ENCODE results near the gene CAMTA1. TPM values are rescaled to one million over a fixed set of nuclear protein-coding genes. Genes with fewer than 3 reads are reported as not detected.

CAMTA1 gene
- total RNA-seq, 1 donor from 2014 or later, result 81.6 TPM

GRCh38 chr1:7770669-7770996 lies 985.4 kb downstream of the CAMTA1 start:
- Mint-ChIP-seq H3K4me1 (ENCODE audit: unreplicated experiment) (peaks cover 25% of the 10 kb centered on the region), H3K4me3 (ENCODE audit: unreplicated experiment) (peak overlapping the region; percentile 80), H3K27ac (ENCODE audit: unreplicated experiment) (peak overlapping the region; percentile 72), H3K9me3 (ENCODE audit: unreplicated experiment) (no peaks in the 10 kb centered on the region), H3K36me3 (ENCODE audit: unreplicated experiment) (peaks cover 19% of the 10 kb centered on the region), H3K27me3 (ENCODE audit: unreplicated experiment) (no peaks in the 10 kb centered on the region)
- TF ChIP-seq CTCF (IDR thresholded peaks at IDR 0.05), result no peak
- DNase-seq (ENCODE audit: extremely low spot score, unreplicated experiment), result no peak

- Mint-ChIP-seq H3K4me3 (ENCODE audit: unreplicated experiment) (peak within 1 kb of the TSS; percentile 82), H3K9me3 (ENCODE audit: unreplicated experiment) (no peaks in the 10 kb centered on the region), H3K36me3 (ENCODE audit: unreplicated experiment) (peaks cover 22% of the 10 kb centered on the region), H3K4me1 (ENCODE audit: unreplicated experiment) (peaks cover 25% of the 10 kb centered on the region), H3K27me3 (ENCODE audit: unreplicated experiment) (no peaks in the 10 kb centered on the region), H3K27ac (ENCODE audit: unreplicated experiment) (peak within 1 kb of the TSS; percentile 73)
- TF ChIP-seq CTCF (IDR thresholded peaks at IDR 0.05), result no peak
- DNase-seq (ENCODE audit: extremely low spot score, unreplicated experiment), result peak; percentile 93
Measured at GRCh38 chr1:7770997-7771822, 986.0 kb downstream of the CAMTA1 start, which contains the start of gene VAMP3. TSS of gene VAMP3 (plus strand) at chr1:7771296. CDS start at chr1:7771384, 88 bp downstream.

GRCh38 chr1:7771823-7772299 lies 986.6 kb downstream of the CAMTA1 start:
- no peak for TF ChIP-seq CTCF (IDR thresholded peaks at IDR 0.05)
- DNase-seq (ENCODE audit: extremely low spot score, unreplicated experiment), result no peak
- H3K4me1 Mint-ChIP-seq (ENCODE audit: unreplicated experiment), result peaks cover 25% of the 10 kb centered on the region

GRCh38 chr1:7777591-7777990 lies 992.3 kb downstream of the CAMTA1 start:
- no peaks in the 10 kb centered on the region for H3K27me3 Mint-ChIP-seq (ENCODE audit: unreplicated experiment)
- DNase-seq (ENCODE audit: extremely low spot score, unreplicated experiment), result no peak
- peaks cover 14% of the 10 kb centered on the region for H3K4me1 Mint-ChIP-seq (ENCODE audit: unreplicated experiment)
- peaks cover 47% of the 10 kb centered on the region for H3K36me3 Mint-ChIP-seq (ENCODE audit: unreplicated experiment)
- no peaks in the 10 kb centered on the region for H3K9me3 Mint-ChIP-seq (ENCODE audit: unreplicated experiment)
- no peak overlapping the region for H3K4me3 Mint-ChIP-seq (ENCODE audit: unreplicated experiment)
- no peak overlapping the region for H3K27ac Mint-ChIP-seq (ENCODE audit: unreplicated experiment)
- no peak for TF ChIP-seq CTCF (IDR thresholded peaks at IDR 0.05)

More at GRCh38 chr1:7771823-7772299, 986.6 kb downstream of the CAMTA1 start:
- Mint-ChIP-seq H3K4me3 (ENCODE audit: unreplicated experiment) (peak overlapping the region; percentile 82), H3K27ac (ENCODE audit: unreplicated experiment) (peak overlapping the region; percentile 73), H3K36me3 (ENCODE audit: unreplicated experiment) (peaks cover 24% of the 10 kb centered on the region), H3K9me3 (ENCODE audit: unreplicated experiment) (no peaks in the 10 kb centered on the region), H3K27me3 (ENCODE audit: unreplicated experiment) (no peaks in the 10 kb centered on the region)

- Mint-ChIP-seq H3K27ac (ENCODE audit: unreplicated experiment) (no peak overlapping the region), H3K4me1 (ENCODE audit: unreplicated experiment) (peaks cover 16% of the 10 kb centered on the region), H3K36me3 (ENCODE audit: unreplicated experiment) (peaks cover 44% of the 10 kb centered on the region), H3K4me3 (ENCODE audit: unreplicated experiment) (no peak overlapping the region), H3K9me3 (ENCODE audit: unreplicated experiment) (no peaks in the 10 kb centered on the region), H3K27me3 (ENCODE audit: unreplicated experiment) (no peaks in the 10 kb centered on the region)
- no peak for TF ChIP-seq CTCF (IDR thresholded peaks at IDR 0.05)
- DNase-seq (ENCODE audit: extremely low spot score, unreplicated experiment), result no peak
Measured at GRCh38 chr1:7778133-7778628, 992.9 kb downstream of the CAMTA1 start.
